BE2C (cell line): Measurements from ENCODE around the gene FAM168A.

Source experiments
- DNase-seq: peaks from one replicate; pipeline ENCODE4 v3.0.0-alpha.2; 2020
- H3K27me3 ChIP-seq: fragments of 250-450 bp; sonication (Bioruptor Pico); 2 replicates; pipeline ENCODE4 v1.5.1; 2020; ENCODE audit warnings: mild to moderate bottlenecking
- H3K36me3 ChIP-seq: fragments of 250-450 bp; sonication (Bioruptor Pico); 2 replicates; pipeline ENCODE4 v1.5.1; 2020; ENCODE audit warnings: mild to moderate bottlenecking
- H3K4me1 ChIP-seq: fragments of 250-450 bp; sonication (Bioruptor Pico); 2 replicates; pipeline ENCODE4 v1.5.1; 2020
- H3K4me3 ChIP-seq: 2 replicates; pipeline ENCODE4 v1.5.1; 2011; ENCODE audit warnings: low read depth, low read length
- H3K9me3 ChIP-seq: fragments of 250-450 bp; sonication (Bioruptor Pico); 2 replicates; pipeline ENCODE4 v1.5.1; 2020
- TF ChIP-seq, protein P1 (sequence below): IDR thresholded peaks from 2 replicates; pipeline ENCODE4 v1.5.1; 2012; ENCODE audit warnings: mild to moderate bottlenecking, low read depth, low read length

Gene FAM168A

GRCh38 chr11:73566422-73566821 is 31.5 kb downstream of the FAM168A start:
- H3K27me3 ChIP-seq, result no peaks in the 10 kb centered on the region
- H3K4me3 ChIP-seq, result no peak overlapping the region
- H3K36me3 ChIP-seq, result no peaks in the 10 kb centered on the region
- peaks cover 10% of the 10 kb centered on the region for H3K4me1 ChIP-seq
- H3K9me3 ChIP-seq, result no peaks in the 10 kb centered on the region
- DNase-seq, result no peak
- TF ChIP-seq, protein P1, sequence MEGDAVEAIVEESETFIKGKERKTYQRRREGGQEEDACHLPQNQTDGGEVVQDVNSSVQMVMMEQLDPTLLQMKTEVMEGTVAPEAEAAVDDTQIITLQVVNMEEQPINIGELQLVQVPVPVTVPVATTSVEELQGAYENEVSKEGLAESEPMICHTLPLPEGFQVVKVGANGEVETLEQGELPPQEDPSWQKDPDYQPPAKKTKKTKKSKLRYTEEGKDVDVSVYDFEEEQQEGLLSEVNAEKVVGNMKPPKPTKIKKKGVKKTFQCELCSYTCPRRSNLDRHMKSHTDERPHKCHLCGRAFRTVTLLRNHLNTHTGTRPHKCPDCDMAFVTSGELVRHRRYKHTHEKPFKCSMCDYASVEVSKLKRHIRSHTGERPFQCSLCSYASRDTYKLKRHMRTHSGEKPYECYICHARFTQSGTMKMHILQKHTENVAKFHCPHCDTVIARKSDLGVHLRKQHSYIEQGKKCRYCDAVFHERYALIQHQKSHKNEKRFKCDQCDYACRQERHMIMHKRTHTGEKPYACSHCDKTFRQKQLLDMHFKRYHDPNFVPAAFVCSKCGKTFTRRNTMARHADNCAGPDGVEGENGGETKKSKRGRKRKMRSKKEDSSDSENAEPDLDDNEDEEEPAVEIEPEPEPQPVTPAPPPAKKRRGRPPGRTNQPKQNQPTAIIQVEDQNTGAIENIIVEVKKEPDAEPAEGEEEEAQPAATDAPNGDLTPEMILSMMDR, result no peak

- H3K4me1 ChIP-seq, result peaks cover 10% of the 10 kb centered on the region
- no peak overlapping the region for H3K4me3 ChIP-seq
- TF ChIP-seq, protein P1, result no peak
- no peaks in the 10 kb centered on the region for H3K36me3 ChIP-seq
- no peak for DNase-seq
- no peaks in the 10 kb centered on the region for H3K9me3 ChIP-seq
- no peaks in the 10 kb centered on the region for H3K27me3 ChIP-seq
These were observed 32.1 kb downstream of the FAM168A start for GRCh38 chr11:73565804-73566203.

DNA sequence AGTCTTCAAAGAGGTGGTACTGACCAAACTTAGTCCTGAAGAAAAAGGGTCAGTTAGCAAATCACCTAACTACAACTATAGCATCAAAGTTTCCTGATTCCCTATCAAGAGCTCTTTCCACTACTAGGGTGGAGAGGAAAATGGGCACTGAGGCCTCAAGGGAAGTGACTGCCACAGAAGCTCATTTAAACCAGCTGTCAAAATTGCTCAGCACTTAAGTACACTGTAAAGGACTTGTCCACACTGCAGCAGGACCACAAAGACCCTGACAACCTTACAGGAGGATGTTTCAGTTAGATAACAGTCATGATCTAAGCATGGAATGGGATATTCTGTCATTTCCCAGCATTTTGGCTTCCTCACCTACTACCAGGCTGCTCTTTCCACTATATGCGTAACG is 33.0 kb downstream of the FAM168A start:
- DNase-seq, result no peak
- TF ChIP-seq, protein P1, result no peak

DNA sequence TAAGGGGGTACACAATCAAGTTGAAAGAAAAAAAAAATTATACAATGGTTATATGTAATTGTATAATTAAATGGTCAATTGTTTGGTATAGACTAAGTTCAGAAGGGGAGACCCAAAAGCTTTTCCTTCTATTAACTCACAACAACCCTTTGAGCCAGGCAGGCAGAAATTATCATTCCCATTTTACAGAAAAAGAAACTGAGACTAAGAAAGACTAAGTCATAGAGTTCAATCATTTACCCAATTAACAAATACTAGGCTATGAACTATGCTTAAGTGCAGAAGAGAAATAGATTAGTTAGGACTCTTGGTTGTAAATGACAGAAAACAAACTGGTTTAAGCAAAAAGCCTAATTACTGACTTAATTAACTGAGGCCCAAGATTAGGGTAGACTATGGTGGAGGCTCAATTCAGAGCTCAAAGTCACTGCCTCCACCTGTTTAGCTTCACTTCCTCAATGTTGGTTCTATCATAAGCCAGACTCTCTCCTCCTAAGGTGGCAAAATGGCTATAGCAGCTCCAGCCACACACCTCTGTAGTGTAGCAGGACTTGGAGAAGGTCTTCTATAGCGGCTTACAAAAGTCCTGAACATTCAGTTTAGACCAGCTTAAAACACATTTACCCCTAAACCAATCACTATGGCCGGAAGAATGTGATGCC is 34.2 kb downstream of the FAM168A start:
- peaks cover 10% of the 10 kb centered on the region for H3K4me1 ChIP-seq
- H3K36me3 ChIP-seq, result no peaks in the 10 kb centered on the region
- no peaks in the 10 kb centered on the region for H3K27me3 ChIP-seq
- TF ChIP-seq, protein P1, result no peak
- DNase-seq, result no peak
- H3K4me3 ChIP-seq, result no peak overlapping the region
- no peaks in the 10 kb centered on the region for H3K9me3 ChIP-seq

More for the DNA sequence above, 33.0 kb downstream of the FAM168A start:
- H3K36me3 ChIP-seq, result no peaks in the 10 kb centered on the region
- H3K4me3 ChIP-seq, result no peak overlapping the region
- H3K27me3 ChIP-seq, result no peaks in the 10 kb centered on the region
- peaks cover 10% of the 10 kb centered on the region for H3K4me1 ChIP-seq
- no peaks in the 10 kb centered on the region for H3K9me3 ChIP-seq

DNA sequence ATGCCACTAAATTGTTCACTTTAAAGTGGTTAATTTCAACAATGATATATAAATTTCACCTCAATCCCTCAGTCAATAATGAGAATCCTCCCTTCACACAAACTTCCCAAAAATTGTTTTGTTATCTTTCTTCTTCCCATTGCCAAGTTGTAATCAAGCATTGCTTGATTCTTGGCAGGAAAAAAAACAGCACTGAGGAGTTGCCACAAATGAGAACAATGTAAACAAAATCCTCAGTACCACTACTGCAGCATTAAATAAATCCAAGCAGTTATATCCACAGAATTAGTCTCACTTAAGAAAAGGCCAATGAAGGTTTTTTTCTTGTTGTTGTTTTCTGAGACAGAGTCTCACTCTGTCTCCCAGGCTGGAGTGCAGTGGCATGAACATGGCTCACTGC is 38.2 kb downstream of the FAM168A start:
- no peaks in the 10 kb centered on the region; the same call in 1 of the 2 replicates for H3K36me3 ChIP-seq
- H3K4me1 ChIP-seq, result no peaks in the 10 kb centered on the region
- no peak overlapping the region for H3K4me3 ChIP-seq
- DNase-seq, result no peak
- H3K9me3 ChIP-seq, result no peaks in the 10 kb centered on the region
- TF ChIP-seq, protein P1, result no peak
- H3K27me3 ChIP-seq, result no peaks in the 10 kb centered on the region

DNA sequence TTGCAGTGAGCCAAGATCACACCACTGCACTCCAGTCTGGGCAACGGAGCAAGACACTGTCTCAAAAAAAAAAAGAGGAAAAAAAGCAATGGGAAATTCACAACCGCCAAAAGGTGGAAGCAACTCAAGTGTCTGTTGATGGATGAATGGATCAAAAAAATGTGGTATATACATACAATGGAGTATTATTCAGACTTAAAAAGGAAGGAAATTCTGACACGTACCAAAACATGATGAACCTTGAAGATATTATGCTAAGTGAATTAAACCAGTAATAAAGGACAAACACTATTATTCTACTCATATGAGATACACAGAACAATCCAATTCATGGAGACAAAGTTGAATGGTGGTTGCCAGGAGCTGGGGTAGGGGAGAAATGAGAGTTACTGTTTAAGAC is 40.9 kb downstream of the FAM168A start:
- no peak for DNase-seq
- Histone ChIP-seq H3K27me3 (no peaks in the 10 kb centered on the region), H3K4me1 (no peaks in the 10 kb centered on the region), H3K36me3 (no peaks in the 10 kb centered on the region; the same call in 1 of the 2 replicates), H3K9me3 (no peaks in the 10 kb centered on the region), H3K4me3 (no peak overlapping the region)
- TF ChIP-seq, protein P1, result no peak
